H9 (cell line): ENCODE data around the gene GLRA3. TPM values are rescaled to one million over a fixed set of nuclear protein-coding genes. Genes with fewer than 3 reads are reported as not detected.

Source experiments
- DNase-seq: peaks from one replicate; pipeline ENCODE4 v3.0.0-alpha.2; 2017
- H2AFZ ChIP-seq: one replicate; pipeline ENCODE4 v1.6.1; 2013; ENCODE audit warnings: mild to moderate bottlenecking, low read length, control low read depth, moderate library complexity
- H2AK5ac ChIP-seq: 2 replicates; pipeline ENCODE4 v1.6.1; 2013; ENCODE audit warnings: low read length, control low read depth, mixed read lengths; ENCODE audit not compliant: insufficient read length
- H2BK120ac ChIP-seq: one replicate; pipeline ENCODE4 v1.6.1; 2013; ENCODE audit warnings: low read depth, mild to moderate bottlenecking, low read length, control low read depth, inconsistent platforms; ENCODE audit not compliant: poor library complexity, severe bottlenecking
- H2BK12ac ChIP-seq: 2 replicates; pipeline ENCODE4 v1.6.1; 2013; ENCODE audit warnings: low read length, control low read depth, mixed read lengths, low read depth; ENCODE audit not compliant: insufficient read length
- H2BK15ac ChIP-seq: 2 replicates; pipeline ENCODE4 v1.6.1; 2013; ENCODE audit warnings: low read depth, low read length, control low read depth
- H2BK20ac ChIP-seq: one replicate; pipeline ENCODE4 v1.6.1; 2013; ENCODE audit warnings: low read depth, mild to moderate bottlenecking, low read length, control low read depth, inconsistent platforms; ENCODE audit not compliant: poor library complexity, severe bottlenecking
- H2BK5ac ChIP-seq: 2 replicates; pipeline ENCODE4 v1.6.1; 2013; ENCODE audit warnings: low read length, control low read depth, mixed read lengths; ENCODE audit not compliant: insufficient read length
- H3K14ac ChIP-seq: 2 replicates; pipeline ENCODE4 v1.6.1; 2013; ENCODE audit warnings: low read length, control low read depth; ENCODE audit not compliant: insufficient read depth
- H3K18ac ChIP-seq: 2 replicates; pipeline ENCODE4 v1.6.1; 2013; ENCODE audit warnings: low read depth, mild to moderate bottlenecking, mixed read lengths, low read length, control low read depth; ENCODE audit not compliant: insufficient read length
- H3K23ac ChIP-seq: 2 replicates; pipeline ENCODE4 v1.6.1; 2013; ENCODE audit warnings: low read length, control low read depth, mixed read lengths, low read depth; ENCODE audit not compliant: insufficient read length
- H3K23me2 ChIP-seq: 2 replicates; pipeline ENCODE4 v1.6.1; 2013; ENCODE audit warnings: low read depth, mild to moderate bottlenecking, mixed read lengths, low read length, control low read depth; ENCODE audit not compliant: insufficient read length, poor library complexity, severe bottlenecking
- H3K27ac ChIP-seq: 2 replicates; pipeline ENCODE4 v1.5.1; 2013; ENCODE audit warnings: low read length, control low read depth, mixed read lengths, low read depth; ENCODE audit not compliant: insufficient read length
- H3K27me3 ChIP-seq: 2 replicates; pipeline ENCODE4 v1.6.1; 2013; ENCODE audit warnings: low read length, control low read depth, inconsistent platforms; ENCODE audit not compliant: insufficient read depth
- H3K4ac ChIP-seq: 2 replicates; pipeline ENCODE4 v1.6.1; 2013; ENCODE audit warnings: low read depth, mild to moderate bottlenecking, control low read depth, inconsistent platforms, low read length, moderate library complexity
- H3K4me1 ChIP-seq: 2 replicates; pipeline ENCODE4 v1.6.1; 2013; ENCODE audit warnings: low read length, control low read depth, inconsistent platforms; ENCODE audit not compliant: insufficient read depth
- H3K4me2 ChIP-seq: 2 replicates; pipeline ENCODE4 v1.6.1; 2013; ENCODE audit warnings: low read length, control low read depth, mixed read lengths; ENCODE audit not compliant: insufficient read length, insufficient read depth
- H3K56ac ChIP-seq: 2 replicates; pipeline ENCODE4 v1.6.1; 2013; ENCODE audit warnings: low read depth, mild to moderate bottlenecking, mixed read lengths, low read length, control low read depth; ENCODE audit not compliant: insufficient read length
- H3K79me1 ChIP-seq: 2 replicates; pipeline ENCODE4 v1.6.1; 2013; ENCODE audit warnings: low read depth, mild to moderate bottlenecking, moderate library complexity, low read length, control low read depth, inconsistent platforms; ENCODE audit not compliant: insufficient read depth, poor library complexity, severe bottlenecking
- H3K79me2 ChIP-seq: 2 replicates; pipeline ENCODE4 v1.6.1; 2013; ENCODE audit warnings: low read length, control low read depth, inconsistent platforms; ENCODE audit not compliant: insufficient read depth
- H3K9ac ChIP-seq: 2 replicates; pipeline ENCODE4 v1.6.1; 2013; ENCODE audit warnings: low read length, control low read depth, mixed read lengths; ENCODE audit not compliant: insufficient read length; ENCODE audit errors: extremely low read depth
- H3K9me3 ChIP-seq: one replicate; pipeline ENCODE4 v1.6.1; 2013; ENCODE audit warnings: low read depth, low read length, inconsistent platforms; ENCODE audit not compliant: control insufficient read depth
- H3T11ph ChIP-seq: one replicate; pipeline ENCODE4 v1.6.1; 2013; ENCODE audit warnings: mild to moderate bottlenecking, low read length, control low read depth, inconsistent platforms
- H4K20me1 ChIP-seq: one replicate; pipeline ENCODE4 v1.6.1; 2013; ENCODE audit not compliant: control insufficient read depth, insufficient read length, insufficient read depth
- H4K5ac ChIP-seq: 2 replicates; pipeline ENCODE4 v1.6.1; 2013; ENCODE audit warnings: low read depth, mild to moderate bottlenecking, mixed read lengths, low read length, control low read depth; ENCODE audit not compliant: insufficient read length
- H4K8ac ChIP-seq: replicated peaks from 2 replicates; pipeline ENCODE4 v1.6.1; 2013; ENCODE audit warnings: low read length, control low read depth, mixed read lengths, low read depth; ENCODE audit not compliant: insufficient read length
- H4K91ac ChIP-seq: 2 replicates; pipeline ENCODE4 v1.6.1; 2013; ENCODE audit warnings: low read depth, mild to moderate bottlenecking, moderate library complexity, mixed read lengths, low read length, control low read depth; ENCODE audit not compliant: insufficient read length
- H3K27ac Mint-ChIP-seq, 3 experiments: 2 replicates in 2 of 3; 3 replicates in 1 of 3; pipeline ENCODE4 v1.8.0; 2020 to 2021; ENCODE audit warnings: mixed read lengths in 3 of 3, mild to moderate bottlenecking in 1 of 3, moderate library complexity in 1 of 3
- H3K27me3 Mint-ChIP-seq: 2 replicates; pipeline ENCODE4 v1.8.0; 2021; ENCODE audit warnings: low read depth, mild to moderate bottlenecking, moderate library complexity, mixed read lengths
- H3K36me3 Mint-ChIP-seq, 3 experiments: 2 replicates in 2 of 3; 3 replicates in 1 of 3; pipeline ENCODE4 v1.8.0; 2020 to 2021; ENCODE audit warnings: low read depth in 3 of 3, mixed read lengths in 3 of 3; ENCODE audit not compliant: insufficient read depth in 1 of 3
- H3K4me1 Mint-ChIP-seq, 2 experiments: 2 replicates each; pipeline ENCODE4 v1.8.0; 2020; ENCODE audit warnings: mixed read lengths in 2 of 2
- H3K4me3 Mint-ChIP-seq, 2 experiments: 2 replicates in 1 of 2; 3 replicates in 1 of 2; pipeline ENCODE4 v1.8.0; 2020 to 2021; ENCODE audit warnings: mild to moderate bottlenecking in 2 of 2, mixed read lengths in 2 of 2, moderate library complexity in 1 of 2
- H3K9me3 Mint-ChIP-seq, 2 experiments: 2 replicates in 1 of 2; 3 replicates in 1 of 2; pipeline ENCODE4 v1.8.0; 2020; ENCODE audit warnings: mild to moderate bottlenecking in 2 of 2, mixed read lengths in 2 of 2, moderate library complexity in 1 of 2
- WGBS: extraction: QIAGEN DNeasy Blood & Tissue Kit; methylation state at CpG from one replicate; pipeline ENCODE4 v1.1.7; 2013; ENCODE audit warnings: missing lambda C conversion rate, low lambda C conversion rate, mixed read lengths; ENCODE audit not compliant: insufficient read length; ENCODE audit errors: extremely low coverage; 5-methylcytosine and 5-hydroxymethylcytosine counted together
- total RNA-seq: library from RNA; stranded (reverse); gene quantifications from 2 replicates; pipeline ENCODE4 v1.2.1, GENCODE V29; 2021
- TF ChIP-seq, protein P1 (sequence below): fragments of 200-600 bp; sonication (generic); conservative IDR thresholded peaks from 3 replicates; pipeline ENCODE4 v1.8.0; 2021; ENCODE audit warnings: antibody characterized with exemption, mild to moderate bottlenecking

Gene GLRA3
- total RNA-seq, 1 experiment from 2014 or later = 0.09 TPM

DNA sequence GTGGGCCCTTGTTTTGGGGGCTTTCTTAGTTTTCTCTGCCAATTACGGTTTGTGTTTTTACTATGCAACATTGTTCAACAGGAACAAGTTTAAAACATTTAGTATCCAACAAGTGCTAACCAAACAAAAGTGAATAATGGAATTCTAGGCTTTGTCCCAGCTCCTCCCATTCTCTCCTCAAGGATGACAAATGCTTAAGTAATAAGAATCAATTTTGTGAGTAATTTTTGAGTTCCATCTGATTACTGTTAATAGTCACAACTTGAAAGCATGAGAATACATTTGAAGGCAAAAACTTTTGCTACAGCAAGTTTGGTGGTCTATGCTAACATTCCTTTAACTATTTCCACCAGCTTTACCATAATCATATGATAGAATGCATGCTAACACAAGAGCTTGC lies 228.7 kb downstream of the GLRA3 start:
- Histone ChIP-seq H4K20me1 (no peaks in the 10 kb centered on the region), H3K56ac (no peak overlapping the region), H2AFZ (no peak overlapping the region), H3K14ac (no peak overlapping the region), H2AK5ac (no peak overlapping the region), H3K4me2 (no peak overlapping the region), H4K91ac (no peak overlapping the region), H2BK12ac (no peak overlapping the region), H3T11ph (no peak overlapping the region), H4K5ac (no peak overlapping the region), H3K18ac (no peak overlapping the region), H4K8ac (no peak overlapping the region), H3K4me1 (no peaks in the 10 kb centered on the region), H3K27ac (no peak overlapping the region), H3K79me1 (no peaks in the 10 kb centered on the region), H3K23ac (no peak overlapping the region), H2BK20ac (no peak overlapping the region), H3K9ac (no peak overlapping the region), H3K9me3 (no peaks in the 10 kb centered on the region), H3K4ac (no peak overlapping the region), H3K79me2 (no peaks in the 10 kb centered on the region), H3K23me2 (no peaks in the 10 kb centered on the region), H2BK15ac (no peak overlapping the region), H2BK120ac (no peak overlapping the region), H3K27me3 (no peaks in the 10 kb centered on the region), H2BK5ac (no peak overlapping the region)
- H3K36me3 Mint-ChIP-seq = no peaks in the 10 kb centered on the region; a peak in 1 of 7 replicates
- TF ChIP-seq, protein P1, sequence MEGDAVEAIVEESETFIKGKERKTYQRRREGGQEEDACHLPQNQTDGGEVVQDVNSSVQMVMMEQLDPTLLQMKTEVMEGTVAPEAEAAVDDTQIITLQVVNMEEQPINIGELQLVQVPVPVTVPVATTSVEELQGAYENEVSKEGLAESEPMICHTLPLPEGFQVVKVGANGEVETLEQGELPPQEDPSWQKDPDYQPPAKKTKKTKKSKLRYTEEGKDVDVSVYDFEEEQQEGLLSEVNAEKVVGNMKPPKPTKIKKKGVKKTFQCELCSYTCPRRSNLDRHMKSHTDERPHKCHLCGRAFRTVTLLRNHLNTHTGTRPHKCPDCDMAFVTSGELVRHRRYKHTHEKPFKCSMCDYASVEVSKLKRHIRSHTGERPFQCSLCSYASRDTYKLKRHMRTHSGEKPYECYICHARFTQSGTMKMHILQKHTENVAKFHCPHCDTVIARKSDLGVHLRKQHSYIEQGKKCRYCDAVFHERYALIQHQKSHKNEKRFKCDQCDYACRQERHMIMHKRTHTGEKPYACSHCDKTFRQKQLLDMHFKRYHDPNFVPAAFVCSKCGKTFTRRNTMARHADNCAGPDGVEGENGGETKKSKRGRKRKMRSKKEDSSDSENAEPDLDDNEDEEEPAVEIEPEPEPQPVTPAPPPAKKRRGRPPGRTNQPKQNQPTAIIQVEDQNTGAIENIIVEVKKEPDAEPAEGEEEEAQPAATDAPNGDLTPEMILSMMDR = no peak
- peaks cover 1 to 2% of the 10 kb centered on the region in 2 experiments; a peak in 3 of 4 replicates for H3K4me1 Mint-ChIP-seq
- DNase-seq = no peak
- no CpG with 5 or more reads among the region's 1 CpG for WGBS
- no peak overlapping the region for H3K27ac Mint-ChIP-seq
- H3K27me3 Mint-ChIP-seq = no peaks in the 10 kb centered on the region
- no peak overlapping the region for H3K4me3 Mint-ChIP-seq
- peaks cover 0 to 3% of the 10 kb centered on the region in 2 experiments; a peak in 1 of 5 replicates for H3K9me3 Mint-ChIP-seq
